Stimulated activated CD8-positive, alpha-beta memory T cell treated with anti-CD3 and anti-CD28 coated beads, Interleukin-15, amount 100 ng/mL, for 48 hours (primary cell): ENCODE results near the gene RGS7.

Experiments used
- DNase-seq, 2 donors: peaks; one replicate each; pipeline ENCODE4 v3.0.0-alpha.2; 2020; ENCODE audit warnings: low read depth in 2 of 2

The RGS7 gene

GRCh38 chr1:241083285-241083684 lies 273.7 kb downstream of the RGS7 start:
- no peak for DNase-seq

GRCh38 chr1:241081473-241081872 lies 275.5 kb downstream of the RGS7 start:
- no peak for DNase-seq

- DNase-seq = no peak
Observed at GRCh38 chr1:241079459-241079858, 277.5 kb downstream of the RGS7 start.

DNA sequence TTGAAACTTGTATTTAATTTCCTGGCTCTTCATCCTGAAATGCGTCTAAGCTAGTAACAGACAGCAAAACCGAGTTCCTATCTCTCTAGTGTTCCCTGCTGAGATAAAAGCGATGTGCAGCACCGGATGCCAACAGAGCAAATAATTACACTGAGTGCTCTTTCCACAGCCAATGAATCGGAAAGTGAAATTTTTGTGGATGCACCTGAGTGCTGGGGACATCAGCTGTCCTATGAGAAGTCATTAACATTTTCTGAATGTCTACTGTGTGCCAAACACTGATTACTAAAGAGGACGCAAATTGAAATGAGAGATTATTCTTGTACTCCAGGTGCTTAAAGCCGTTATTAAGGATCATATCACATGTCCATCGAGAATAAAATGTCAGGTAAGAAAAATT lies 278.0 kb downstream of the RGS7 start:
- DNase-seq = no peak

DNA sequence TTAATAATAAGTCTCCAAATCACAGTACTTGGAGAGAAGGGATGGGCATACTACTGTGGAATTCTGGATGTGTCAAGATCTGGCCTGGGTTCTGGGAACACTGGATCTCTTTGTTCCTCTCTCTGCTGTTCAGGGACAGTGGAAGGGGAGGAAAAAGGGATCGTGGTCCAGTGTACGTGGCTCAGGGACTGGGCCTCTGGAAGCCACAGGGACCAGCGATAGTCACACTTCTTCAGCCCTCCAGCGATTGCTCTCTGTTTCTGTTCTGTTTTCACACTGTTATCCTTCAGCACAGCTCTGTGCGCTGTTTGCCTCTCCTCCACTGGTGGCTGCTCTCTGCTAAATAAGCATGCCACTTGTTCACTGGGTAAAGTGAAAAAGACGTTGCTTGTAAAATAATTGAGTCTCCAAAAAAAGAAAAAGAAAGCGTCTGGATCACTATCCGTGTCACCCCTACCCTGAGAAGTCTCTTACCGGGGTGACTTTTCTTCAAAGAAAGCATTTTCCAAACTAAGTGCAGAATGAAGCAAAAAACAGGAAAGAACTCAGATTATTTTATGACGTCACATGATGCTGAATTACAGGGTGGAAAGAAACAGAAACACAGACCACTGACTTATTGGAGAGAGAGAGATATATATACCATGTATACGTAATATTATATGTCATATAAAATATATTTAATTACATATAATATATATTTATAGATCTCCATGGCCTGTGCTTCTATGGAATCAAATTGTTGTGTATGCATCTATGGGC lies 279.4 kb downstream of the RGS7 start:
- DNase-seq = no peak

GRCh38 chr1:241074507-241074906 lies 282.5 kb downstream of the RGS7 start:
- DNase-seq = no peak

DNA sequence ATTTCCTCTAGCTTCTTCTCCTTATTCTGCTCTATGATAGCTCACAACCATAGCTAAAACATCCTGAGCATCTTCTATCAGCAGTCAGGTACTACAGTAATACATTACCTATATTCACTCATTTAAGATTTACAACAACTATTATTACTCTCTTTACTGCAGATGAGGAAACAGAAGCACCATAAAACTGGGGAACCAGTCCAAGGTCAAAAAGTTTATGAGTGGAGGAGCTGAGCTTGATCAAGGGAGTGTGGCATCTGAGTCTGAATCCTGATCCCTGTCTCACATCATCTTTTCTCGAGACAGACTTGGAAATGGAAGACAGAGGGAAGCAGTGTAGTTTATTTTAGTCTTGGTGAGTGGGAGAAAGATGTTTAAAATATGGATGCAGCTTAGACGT lies 288.6 kb downstream of the RGS7 start:
- DNase-seq = no peak

DNA sequence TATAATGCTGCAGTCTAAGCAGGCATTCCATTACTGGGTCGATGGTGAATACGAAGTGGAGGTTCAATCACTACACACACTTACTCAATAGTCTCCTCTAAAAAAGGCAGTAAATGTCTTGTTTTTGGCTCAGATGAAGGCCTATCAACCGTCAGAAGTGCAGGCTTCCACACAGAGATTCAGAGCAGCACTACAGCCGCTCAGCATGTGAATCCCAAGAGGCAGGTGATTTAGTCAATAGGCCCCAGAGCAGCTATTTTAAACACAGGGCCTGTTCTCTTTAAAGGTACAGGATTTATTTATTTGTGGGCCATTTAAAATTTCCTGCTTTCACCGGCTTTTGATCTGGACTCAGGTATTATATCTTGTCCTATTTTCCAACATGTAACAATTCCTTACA lies 293.7 kb downstream of the RGS7 start:
- no peak for DNase-seq

DNA sequence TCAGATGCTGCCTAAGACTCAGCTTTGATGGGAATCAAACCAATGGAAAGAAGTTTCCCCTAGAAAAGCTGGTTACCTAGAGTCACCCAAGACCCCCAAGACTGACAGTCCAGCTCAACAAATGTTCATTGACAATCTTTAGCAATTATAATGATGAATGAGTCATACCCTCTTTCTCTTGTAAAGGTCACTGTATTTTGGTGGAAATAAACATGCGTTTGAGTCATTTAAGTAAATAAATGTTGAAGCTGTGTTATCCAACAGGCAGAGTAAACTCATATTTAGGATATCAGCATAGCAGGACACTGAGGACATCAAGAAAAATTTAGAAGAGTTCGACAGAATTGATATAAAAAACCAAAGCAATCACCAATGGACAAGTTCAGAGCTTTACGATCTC lies 295.9 kb downstream of the RGS7 start:
- no peak for DNase-seq

DNA sequence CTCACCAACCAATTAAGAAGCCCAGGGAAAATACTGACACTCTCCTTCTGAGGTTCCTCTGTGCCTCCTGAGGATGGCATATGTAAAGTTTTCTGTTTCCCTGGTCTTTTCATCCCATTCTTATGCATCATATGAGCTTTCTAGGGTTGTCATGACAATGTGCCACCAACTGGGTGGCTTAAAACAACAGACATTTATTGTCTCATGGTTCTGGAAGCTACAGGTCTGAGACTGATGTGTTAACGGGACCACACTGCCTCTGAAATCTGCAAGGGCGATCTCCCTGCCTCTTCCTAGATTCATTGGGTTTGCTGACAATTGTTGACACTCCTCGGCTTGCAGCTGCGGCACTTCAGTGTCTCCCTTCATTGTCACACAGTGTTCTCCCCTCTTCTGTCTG lies 308.4 kb downstream of the RGS7 start:
- DNase-seq = no peak

DNA sequence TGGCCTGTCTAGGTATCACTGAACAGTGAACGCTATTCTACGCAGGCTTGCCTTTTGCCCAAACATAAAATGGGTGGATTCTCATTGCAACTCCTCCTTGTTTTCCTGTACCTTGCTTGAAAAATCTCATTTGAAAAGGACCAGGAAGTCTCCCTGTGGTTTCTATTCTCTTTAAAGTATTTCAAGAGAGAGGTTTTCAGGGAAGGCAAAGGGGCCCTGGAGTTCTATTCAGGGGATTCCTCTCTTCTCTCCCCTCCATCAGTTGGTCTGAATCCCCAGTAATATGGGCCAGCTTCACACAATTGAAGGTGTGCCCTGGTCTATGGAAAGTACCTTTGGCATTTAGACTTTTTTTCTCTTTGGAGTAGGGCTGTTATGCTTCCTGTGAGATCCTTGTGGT lies 311.3 kb downstream of the RGS7 start:
- no peak for DNase-seq

DNA sequence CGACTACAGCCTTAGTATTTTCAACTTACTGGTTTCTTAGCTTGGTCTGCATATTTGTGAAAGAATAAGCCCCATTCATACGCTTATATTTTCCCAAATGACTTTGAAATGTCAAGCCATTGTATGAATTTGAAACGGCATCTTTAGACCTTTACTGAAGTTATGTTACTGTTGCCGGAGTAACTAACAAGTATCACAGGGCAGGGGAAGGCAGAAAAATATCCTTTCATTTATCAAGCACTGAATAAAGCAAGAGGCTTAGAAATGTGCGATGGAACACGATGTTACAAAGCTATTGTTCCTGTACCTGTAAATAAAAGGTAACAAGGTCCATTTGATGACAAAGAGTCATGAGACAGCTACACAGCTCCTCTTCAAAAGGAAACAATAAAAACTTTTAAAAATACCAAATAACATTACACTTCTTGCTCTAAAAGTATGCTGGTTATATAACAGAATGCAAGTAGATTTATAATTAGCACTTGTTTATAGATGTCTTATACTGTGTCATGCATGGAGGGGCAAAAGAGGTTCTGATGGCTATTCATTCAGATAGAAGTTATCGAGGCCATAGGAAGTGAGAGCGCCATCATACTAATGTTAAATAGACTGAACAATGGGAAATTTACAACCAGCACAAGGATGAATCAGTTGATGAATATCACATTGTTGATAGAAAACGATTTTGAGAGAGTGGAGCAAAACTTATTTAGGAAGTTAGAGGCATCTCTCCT lies 322.6 kb downstream of the RGS7 start:
- no peak for DNase-seq

- no peak for DNase-seq
Observed at GRCh38 chr1:241024834-241025233, 332.2 kb downstream of the RGS7 start.

DNA sequence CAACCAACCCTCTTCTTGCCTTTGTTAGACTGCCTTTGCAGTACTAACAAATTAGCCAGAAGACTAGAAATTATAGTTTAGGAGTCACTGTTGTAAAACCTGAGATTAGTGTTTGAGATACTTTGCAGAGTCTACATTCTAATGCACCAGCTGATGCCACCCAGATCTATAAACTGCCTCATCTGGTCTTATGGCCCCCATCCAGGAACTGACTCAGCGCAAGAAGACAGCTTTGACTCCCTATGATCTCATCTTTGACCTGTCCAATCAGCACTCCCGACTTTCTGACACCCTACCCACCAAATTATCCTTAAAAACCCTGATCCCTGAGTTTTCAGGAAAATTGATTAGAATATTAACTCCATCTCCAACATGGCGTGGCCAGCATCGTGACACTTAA lies 334.6 kb downstream of the RGS7 start:
- DNase-seq = no peak

DNA sequence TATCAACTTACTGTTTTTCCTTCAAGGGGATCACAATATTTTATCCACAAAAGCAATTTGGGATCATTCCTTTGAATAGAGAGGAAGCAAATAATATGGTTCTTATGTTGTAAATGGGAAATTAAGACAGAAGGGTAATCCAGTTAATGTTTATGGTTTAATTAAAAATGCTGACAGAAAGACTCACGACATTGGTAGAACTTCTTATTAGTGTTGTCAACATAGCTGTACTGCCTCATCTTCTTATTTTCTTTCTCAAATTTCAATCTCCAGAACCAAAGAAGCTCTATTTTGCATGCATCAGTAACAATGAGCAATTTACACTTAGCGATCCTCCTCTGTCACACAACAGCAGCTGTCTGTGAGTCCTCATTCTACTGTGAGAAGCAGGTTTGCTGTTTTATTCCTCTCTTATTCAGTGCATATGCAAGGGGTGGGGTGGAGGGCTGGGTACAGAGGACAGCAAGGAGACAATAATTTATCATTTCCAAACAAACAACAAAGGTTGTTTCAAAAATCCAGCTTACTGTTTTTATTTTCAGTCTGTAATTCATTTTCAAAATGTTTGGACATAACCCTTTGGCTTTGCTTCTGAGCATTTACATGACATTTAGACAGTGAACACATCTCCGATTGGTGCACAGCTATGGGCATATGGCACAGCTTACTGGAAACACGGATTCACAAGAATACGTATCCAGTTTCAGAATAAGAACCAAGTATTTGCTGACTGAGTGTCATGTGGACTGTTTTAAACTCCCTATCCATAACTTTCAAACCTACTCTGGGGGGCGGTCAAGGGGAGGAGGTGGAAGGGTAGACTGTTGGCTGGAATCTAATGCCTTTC lies 335.9 kb downstream of the RGS7 start:
- DNase-seq = no peak

DNA sequence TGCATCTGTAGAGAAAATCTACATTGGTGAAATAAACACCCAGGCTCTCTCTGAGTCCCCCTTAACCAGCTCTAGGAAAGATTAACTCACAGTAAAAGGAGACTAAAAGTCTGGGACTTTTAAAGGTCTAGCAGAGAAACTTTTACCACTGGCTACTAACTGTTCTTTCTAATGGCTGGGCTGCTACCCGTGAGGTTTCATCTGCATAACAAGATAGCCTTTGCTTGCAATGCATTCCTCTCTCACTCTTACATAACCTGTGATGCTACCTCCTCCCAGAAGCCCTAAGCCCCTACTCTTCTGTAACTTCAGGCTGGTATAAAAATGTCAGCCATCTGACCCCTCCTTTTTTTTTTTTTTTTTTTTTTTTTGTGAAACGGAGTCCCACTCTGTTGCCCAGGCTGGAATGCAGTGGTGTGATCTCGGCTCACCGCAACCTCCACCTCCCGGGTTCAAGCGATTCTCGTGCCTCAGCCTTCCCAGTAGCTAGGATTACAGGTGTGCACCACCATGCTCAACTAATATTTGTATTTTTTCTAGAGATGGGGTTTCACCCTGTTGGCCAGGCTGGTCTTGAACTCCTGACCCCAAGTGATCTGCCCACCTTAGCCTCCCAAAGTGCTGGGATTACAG lies 344.2 kb downstream of the RGS7 start:
- DNase-seq = no peak

DNA sequence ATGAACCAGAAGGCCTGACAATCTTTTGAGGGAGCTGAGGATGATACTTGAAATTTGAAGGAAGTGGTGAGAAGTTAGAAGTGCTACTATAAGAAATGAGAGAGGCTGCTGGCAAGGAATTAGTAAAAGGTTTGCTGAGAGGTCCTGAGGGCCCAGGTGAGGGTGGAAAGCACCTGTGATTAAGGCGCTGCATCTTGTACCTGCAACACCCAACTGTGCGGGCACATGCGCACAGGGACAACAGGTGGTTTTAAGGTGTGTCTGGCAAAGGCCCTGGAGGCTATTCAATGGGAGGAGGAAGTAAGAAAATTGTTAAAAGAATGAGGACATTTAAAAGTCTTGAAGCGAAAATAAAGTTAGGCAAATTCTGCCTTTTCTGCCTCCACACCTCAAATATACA lies 349.3 kb downstream of the RGS7 start:
- DNase-seq = no peak

GRCh38 chr1:240999826-241000225 lies 357.2 kb downstream of the RGS7 start:
- no peak for DNase-seq

- no peak for DNase-seq
Observed at GRCh38 chr1:240998441-240999015, 358.5 kb downstream of the RGS7 start.

- no peak for DNase-seq
Observed at GRCh38 chr1:240998024-240998423, 359.0 kb downstream of the RGS7 start.

- no peak for DNase-seq
Observed at GRCh38 chr1:240993004-240993403, 364.0 kb downstream of the RGS7 start.

GRCh38 chr1:240991230-240991629 lies 365.8 kb downstream of the RGS7 start:
- no peak for DNase-seq
